Measurements from ENCODE around the gene APAF1.

DNA sequence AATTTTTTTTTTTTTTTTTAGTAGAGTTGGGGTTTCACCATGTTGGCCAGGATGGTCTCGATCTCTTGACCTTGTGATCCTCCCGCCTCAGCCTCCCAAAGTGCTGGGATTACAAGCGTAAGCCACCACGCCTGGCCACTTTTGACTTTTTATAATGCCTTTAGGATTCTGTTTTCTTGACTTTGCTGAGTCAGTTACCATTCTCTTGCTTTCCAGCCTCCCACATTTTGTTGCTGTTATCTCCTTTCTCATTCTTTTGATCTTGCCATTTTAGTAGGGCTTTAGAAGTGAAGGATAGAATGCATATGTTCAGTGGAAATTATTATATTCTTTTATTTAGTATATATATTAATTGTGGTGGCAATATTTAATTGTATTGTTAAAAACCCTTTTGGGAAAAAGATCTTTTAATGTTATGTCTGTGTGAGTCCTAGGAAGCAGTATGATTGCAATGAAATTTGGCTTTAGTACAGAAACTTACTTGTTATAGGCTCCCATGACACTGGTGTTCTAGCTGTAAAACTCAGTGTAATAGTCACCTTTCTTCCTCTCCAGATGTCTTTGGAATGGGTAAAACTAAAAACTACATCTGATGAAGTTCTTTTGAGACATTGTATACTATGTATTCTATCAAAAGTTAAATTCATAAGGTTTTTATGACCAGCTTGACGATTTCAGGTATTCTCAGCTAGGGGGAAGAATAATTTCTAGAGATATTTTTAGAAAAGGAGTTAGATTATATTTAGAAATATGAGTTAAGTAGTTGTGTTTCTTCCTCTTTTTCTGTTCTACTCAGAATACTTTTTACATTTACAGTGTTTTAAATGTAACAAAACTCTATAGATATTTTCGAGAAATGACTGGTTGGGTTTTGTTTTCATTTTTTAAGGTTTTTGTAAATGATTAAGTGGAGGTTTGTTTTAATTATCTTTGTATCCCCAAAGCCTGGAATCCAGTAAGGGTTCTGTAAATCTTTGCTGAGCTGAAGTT, 74.7 kb downstream of the APAF1 start:
- no peak for TF ChIP-seq POLR2AphosphoS5 (IDR thresholded peaks at IDR 0.05; ENCODE audit: low read depth, low read length)
- TF ChIP-seq POLR2A (IDR thresholded peaks at IDR 0.05; ENCODE audit: low read depth, low read length), result no peak
